CD4-positive, alpha-beta T cell treated with Interleukin-17A for 1 hour (primary cell): Measurements from ENCODE around the gene GORASP1.

Source experiments
- DNase-seq: peaks from one replicate; pipeline ENCODE4 v3.0.0-alpha.2; 2020

The GORASP1 gene

GRCh38 chr3:39101022-39101689 lies 6.3 kb downstream of the GORASP1 start:
- DNase-seq, result peak; percentile 65

GRCh38 chr3:39100500-39100886 lies 6.9 kb downstream of the GORASP1 start:
- DNase-seq, result no peak

- no peak for DNase-seq
These were observed 7.5 kb downstream of the GORASP1 start for GRCh38 chr3:39099738-39100499.

GRCh38 chr3:39099242-39099641 lies 8.2 kb downstream of the GORASP1 start:
- no peak for DNase-seq

- no peak for DNase-seq
These were observed 8.9 kb downstream of the GORASP1 start for GRCh38 chr3:39098473-39099000.

- no peak for DNase-seq
These were observed 9.5 kb downstream of the GORASP1 start for GRCh38 chr3:39097716-39098472.

- DNase-seq, result no peak
These were observed 10.7 kb downstream of the GORASP1 start for GRCh38 chr3:39096775-39097174.

- DNase-seq, result no peak
These were observed 11.6 kb downstream of the GORASP1 start for GRCh38 chr3:39095778-39096177.

GRCh38 chr3:39094851-39095677 lies 12.4 kb downstream of the GORASP1 start:
- DNase-seq, result no peak

GRCh38 chr3:39090922-39091321 lies 16.5 kb downstream of the GORASP1 start:
- DNase-seq, result no peak

- DNase-seq, result no peak
These were observed 18.5 kb downstream of the GORASP1 start for GRCh38 chr3:39088889-39089288.

GRCh38 chr3:39088456-39088855 lies 19.0 kb downstream of the GORASP1 start:
- DNase-seq, result no peak

GRCh38 chr3:39086144-39086543 lies 21.3 kb downstream of the GORASP1 start:
- DNase-seq, result no peak

GRCh38 chr3:39082666-39083313 lies 24.6 kb downstream of the GORASP1 start:
- DNase-seq, result no peak

GRCh38 chr3:39080026-39080425 lies 27.4 kb downstream of the GORASP1 start:
- no peak for DNase-seq

- no peak for DNase-seq
These were observed 27.9 kb downstream of the GORASP1 start for GRCh38 chr3:39079530-39079929.

GRCh38 chr3:39075910-39076309 lies 31.5 kb downstream of the GORASP1 start:
- no peak for DNase-seq

GRCh38 chr3:39068556-39068955 lies 38.9 kb downstream of the GORASP1 start:
- DNase-seq, result no peak

GRCh38 chr3:39067286-39067685 lies 40.1 kb downstream of the GORASP1 start:
- no peak for DNase-seq

- DNase-seq, result peak; percentile 36
These were observed 42.2 kb downstream of the GORASP1 start for GRCh38 chr3:39065197-39065596.

GRCh38 chr3:39064646-39065045 lies 42.8 kb downstream of the GORASP1 start:
- DNase-seq, result no peak

GRCh38 chr3:39063143-39063542 lies 44.3 kb downstream of the GORASP1 start:
- DNase-seq, result no peak
